SK-N-SH (cell line): ENCODE measurements around the gene PCBP3. TPM values are rescaled to one million over a fixed set of nuclear protein-coding genes. Genes with fewer than 3 reads are reported as not detected.

Experiments
- CTCF ChIA-PET: fragments of 300-600, 350-600 bp; formaldehyde crosslinking; extraction: SDS; loops from one replicate; lab custom pipeline; 2021; lab: Yijun Ruan, JAX
- POLR2A ChIA-PET: fragments of 350-600 bp; sonication (Branson Sonifier 250); formaldehyde crosslinking; extraction: SDS; loops from one replicate; lab custom pipeline; 2020; ENCODE audit warnings: antibody characterized with exemption, inconsistent platforms; lab: Yijun Ruan, JAX
- DNase-seq: peaks from one replicate; pipeline ENCODE4 v3.0.0; 2012
- H2AFZ ChIP-seq: fragments of 200-600 bp; sonication (generic); 2 replicates; pipeline ENCODE4 v1.8.1; 2016; ENCODE audit warnings: antibody characterized with exemption, mild to moderate bottlenecking, low read depth
- H3F3A ChIP-seq: fragments of 200-600 bp; sonication (generic); replicated peaks from 2 replicates; pipeline ENCODE3; 2016; ENCODE audit warnings: antibody characterized with exemption, mild to moderate bottlenecking; ENCODE audit not compliant: insufficient read depth
- H3K27ac ChIP-seq, 2 experiments: fragments of 200-500 bp in 1 of 2; fragments of 200-600 bp in 1 of 2; sonication (Bioruptor generic) in 1 of 2; sonication (generic), shearing (Covaris generic) in 1 of 2; 2 replicates each; pipeline versions ENCODE4 v1.5.1 to v1.6.1; 2014 to 2016; ENCODE audit warnings: low read depth in 2 of 2, inconsistent platforms in 1 of 2, low read length in 1 of 2, mild to moderate bottlenecking in 1 of 2, mixed read lengths in 1 of 2
- H3K27me3 ChIP-seq: fragments of 200-600 bp; sonication (generic), shearing (Covaris generic); 2 replicates; pipeline ENCODE4 v1.6.1; 2016; ENCODE audit warnings: mixed run types; ENCODE audit not compliant: insufficient read depth
- H3K36me3 ChIP-seq, 2 experiments: fragments of 200-500 bp in 1 of 2; fragments of 200-600 bp in 1 of 2; sonication (Bioruptor generic) in 1 of 2; sonication (generic) in 1 of 2; replicated peaks in 1 of 2; 2 replicates each; pipeline versions ENCODE3 to v1.5.1; 2014 to 2016; ENCODE audit warnings: low read length in 1 of 2, mild to moderate bottlenecking in 1 of 2; ENCODE audit not compliant: insufficient read depth in 2 of 2, control insufficient read depth in 1 of 2
- H3K4me1 ChIP-seq, 2 experiments: fragments of 200-500 bp in 1 of 2; fragments of 200-600 bp in 1 of 2; sonication (Bioruptor generic) in 1 of 2; sonication (generic), shearing (Covaris generic) in 1 of 2; 2 replicates each; pipeline versions ENCODE4 v1.5.1 to v1.6.1; 2014 to 2016; ENCODE audit warnings: low read depth in 1 of 2, low read length in 1 of 2, mixed run types in 1 of 2; ENCODE audit not compliant: insufficient read depth in 2 of 2, control insufficient read depth in 1 of 2
- H3K4me2 ChIP-seq: fragments of 200-600 bp; sonication (generic), shearing (Covaris generic); 2 replicates; pipeline ENCODE4 v1.6.1; 2017; ENCODE audit warnings: mixed run types
- H3K4me3 ChIP-seq, 2 experiments: fragments of 200-500 bp in 1 of 2; fragments of 200-600 bp in 1 of 2; sonication (Bioruptor generic) in 1 of 2; sonication (generic), shearing (Covaris generic) in 1 of 2; 2 replicates each; pipeline versions ENCODE4 v1.5.1 to v1.8.1; 2014 to 2016; ENCODE audit warnings: low read depth in 2 of 2, inconsistent platforms in 1 of 2, low read length in 1 of 2, mild to moderate bottlenecking in 1 of 2, mixed read lengths in 1 of 2, moderate library complexity in 1 of 2
- H3K79me2 ChIP-seq: fragments of 200-600 bp; sonication (generic); 2 replicates; pipeline ENCODE4 v1.8.1; 2017; ENCODE audit warnings: mild to moderate bottlenecking; ENCODE audit not compliant: insufficient read depth
- H3K9ac ChIP-seq: fragments of 200-600 bp; sonication (generic); 2 replicates; pipeline ENCODE4 v1.6.1; 2017; ENCODE audit warnings: mixed run types
- H3K9me2 ChIP-seq: fragments of 200-600 bp; sonication (generic); 2 replicates; pipeline ENCODE4 v1.6.1; 2017; ENCODE audit warnings: mixed run types
- H3K9me3 ChIP-seq: fragments of 200-600 bp; sonication (generic); 2 replicates; pipeline ENCODE4 v1.6.1; 2017; ENCODE audit warnings: mixed run types, mild to moderate bottlenecking, moderate library complexity
- H4K20me1 ChIP-seq: fragments of 200-600 bp; sonication (generic); 2 replicates; pipeline ENCODE4 v1.6.1; 2017; ENCODE audit warnings: mild to moderate bottlenecking, mixed run types; ENCODE audit not compliant: insufficient read depth
- CTCF ChIP-seq: fragments of 200-600 bp; sonication (generic); IDR thresholded peaks from 2 replicates; pipeline ENCODE4 v1.6.1; 2017; ENCODE audit warnings: antibody characterized with exemption, mild to moderate bottlenecking, moderate library complexity
- ELF1 ChIP-seq: IDR thresholded peaks from 2 replicates; pipeline ENCODE4 v1.4.0; 2012
- EZH2phosphoT487 ChIP-seq: fragments of 200-600 bp; sonication (generic); IDR thresholded peaks from 2 replicates; pipeline ENCODE4 v1.6.1; 2017; ENCODE audit warnings: low read depth, mixed run types, mild to moderate bottlenecking, antibody characterized with exemption, moderate library complexity, borderline replicate concordance
- GATA2 ChIP-seq: sonication (generic); formaldehyde crosslinking; IDR thresholded peaks from 2 replicates; pipeline ENCODE4 v1.5.0; 2020; ENCODE audit warnings: mild to moderate bottlenecking, missing genetic modification reagents
- MEF2A ChIP-seq: IDR thresholded peaks from 2 replicates; pipeline ENCODE4 v1.4.0; 2012; ENCODE audit warnings: low read depth, borderline replicate concordance
- NRF1 ChIP-seq: IDR thresholded peaks from 2 replicates; pipeline ENCODE4 v1.6.1; 2012; ENCODE audit warnings: low read depth, mild to moderate bottlenecking, low read length
- POLR2AphosphoS5 ChIP-seq: IDR thresholded peaks from 2 replicates; pipeline ENCODE4 v1.6.1; 2012; ENCODE audit warnings: low read depth, low read length
- RCOR1 ChIP-seq: fragments of 150-350 bp; IDR thresholded peaks from 2 replicates; pipeline ENCODE4 v1.6.1; 2017; ENCODE audit warnings: antibody characterized with exemption, low read length
- REST ChIP-seq: IDR thresholded peaks from 2 replicates; pipeline ENCODE4 v1.6.1; 2012; ENCODE audit warnings: mild to moderate bottlenecking, low read depth, low read length, moderate library complexity
- RFX5 ChIP-seq: IDR thresholded peaks from 2 replicates; pipeline ENCODE4 v1.6.1; 2012; ENCODE audit warnings: mild to moderate bottlenecking, improper control_type of control experiment, low read length
- SIN3A ChIP-seq: IDR thresholded peaks from 2 replicates; pipeline ENCODE4 v1.6.1; 2012; ENCODE audit warnings: low read depth, mild to moderate bottlenecking, low read length, moderate library complexity, borderline replicate concordance
- SMC3 ChIP-seq: IDR thresholded peaks from 2 replicates; pipeline ENCODE4 v1.6.1; 2012; ENCODE audit warnings: low read depth, low read length, improper control_type of control experiment
- YY1 ChIP-seq: IDR thresholded peaks from 2 replicates; pipeline ENCODE4 v1.4.0; 2012; ENCODE audit warnings: low read depth, mild to moderate bottlenecking
- ZBTB33 ChIP-seq: IDR thresholded peaks from 2 replicates; pipeline ENCODE4 v1.4.0; 2012; ENCODE audit warnings: low read depth, borderline replicate concordance
- WGBS: methylation state at CpG from one replicate; pipeline ENCODE4 v1.1.6; 2017; ENCODE audit warnings: low lambda C conversion rate; 5-methylcytosine and 5-hydroxymethylcytosine counted together
- polyA plus RNA-seq, 3 experiments: library from polyadenylated mRNA; depleted of rRNA; stranded (reverse); fragments of >200 nt; gene quantifications; 2 replicates each; pipeline ENCODE4 v1.2.3, GENCODE V29; 2012

Gene PCBP3
- polyA plus RNA-seq, 1 of the 3 experiments (the other 2 are of a cell fraction), result 9.5 TPM

- no peak overlapping the region for H3K27ac ChIP-seq
- TF ChIP-seq GATA2 (CRISPR knock-in tag) (no peak), REST (no peak), POLR2AphosphoS5 (no peak)
- H3K4me2 ChIP-seq, result no peak overlapping the region
- peaks cover 14 to 36% of the 10 kb centered on the region in 2 experiments; a peak in 3 of 4 replicates for H3K4me1 ChIP-seq
- H3K36me3 ChIP-seq, result no peaks in the 10 kb centered on the region
- CTCF ChIA-PET, result interaction anchor here (1.6 to 5.8 kb wide), 2 partner anchors 81 to 183 kb away, joined by 6 to 45 read pairs; no protein-coding TSS in a partner anchor
- no peaks in the 10 kb centered on the region for H3K27me3 ChIP-seq
- H3K4me3 ChIP-seq, result no peak overlapping the region
- H3F3A ChIP-seq, result peaks cover 9% of the 10 kb centered on the region
- POLR2A ChIA-PET, result interaction anchor here (1.6 kb wide), 1 partner anchor 81 kb away, joined by 5 read pairs; no protein-coding TSS in a partner anchor
- H2AFZ ChIP-seq, result no peak overlapping the region
- no peaks in the 10 kb centered on the region for H3K9me2 ChIP-seq
- no peaks in the 10 kb centered on the region for H3K79me2 ChIP-seq
- DNase-seq, result peak; percentile 32
- WGBS, result 76% methylated on average over 7 of the region's 33 CpGs
- H3K9ac ChIP-seq, result no peak overlapping the region
- no peaks in the 10 kb centered on the region for H3K9me3 ChIP-seq
- H4K20me1 ChIP-seq, result no peaks in the 10 kb centered on the region
Observed at GRCh38 chr21:45636951-45637646, 6.4 kb upstream of the PCBP3 start.

GRCh38 chr21:45637883-45638282 lies 5.6 kb upstream of the PCBP3 start:
- DNase-seq, result no peak
- 84% methylated on average over 9 of the region's 13 CpGs for WGBS
- Histone ChIP-seq H3K36me3 (no peaks in the 10 kb centered on the region), H4K20me1 (no peaks in the 10 kb centered on the region), H3F3A (peaks cover 9% of the 10 kb centered on the region), H3K4me3 (no peak overlapping the region), H3K27ac (no peak overlapping the region), H3K4me1 (peaks cover 14 to 36% of the 10 kb centered on the region in 2 experiments; a peak in 3 of 4 replicates), H3K9me3 (no peaks in the 10 kb centered on the region), H3K4me2 (no peak overlapping the region), H3K9ac (no peak overlapping the region), H3K9me2 (no peaks in the 10 kb centered on the region), H3K27me3 (no peaks in the 10 kb centered on the region), H3K79me2 (no peaks in the 10 kb centered on the region), H2AFZ (no peak overlapping the region)
- ChIA-PET POLR2A (interaction anchor here (1.6 kb wide), 1 partner anchor 82 kb away, joined by 5 read pairs; no protein-coding TSS in a partner anchor), CTCF (interaction anchor here (1.6 to 5.8 kb wide), 3 partner anchors 82 to 183 kb away, joined by 6 to 45 read pairs (median 17); no protein-coding TSS in a partner anchor)
- TF ChIP-seq YY1, result no peak
- no peak for TF ChIP-seq RFX5
- no peak for TF ChIP-seq POLR2AphosphoS5
- no peak for TF ChIP-seq MEF2A
- TF ChIP-seq NRF1, result no peak
- no peak for TF ChIP-seq RCOR1
- no peak for TF ChIP-seq EZH2phosphoT487
- TF ChIP-seq SIN3A, result no peak
- TF ChIP-seq ZBTB33, result no peak
- TF ChIP-seq CTCF, result no peak
- TF ChIP-seq ELF1, result no peak
- no peak for TF ChIP-seq SMC3
